ENCODE measurements around the gene TMEM141. TPM values are rescaled to one million over a fixed set of nuclear protein-coding genes. Genes with fewer than 3 reads are reported as not detected.
"Not testable (repeated sequence)": the region's sequence is repeated elsewhere in the genome, so short reads cannot be mapped to it uniquely, and the experiment has no call there.

The TMEM141 gene
- polyA plus RNA-seq, 3 donors = 53.5 to 81.8 (median 70.3) TPM

DNA sequence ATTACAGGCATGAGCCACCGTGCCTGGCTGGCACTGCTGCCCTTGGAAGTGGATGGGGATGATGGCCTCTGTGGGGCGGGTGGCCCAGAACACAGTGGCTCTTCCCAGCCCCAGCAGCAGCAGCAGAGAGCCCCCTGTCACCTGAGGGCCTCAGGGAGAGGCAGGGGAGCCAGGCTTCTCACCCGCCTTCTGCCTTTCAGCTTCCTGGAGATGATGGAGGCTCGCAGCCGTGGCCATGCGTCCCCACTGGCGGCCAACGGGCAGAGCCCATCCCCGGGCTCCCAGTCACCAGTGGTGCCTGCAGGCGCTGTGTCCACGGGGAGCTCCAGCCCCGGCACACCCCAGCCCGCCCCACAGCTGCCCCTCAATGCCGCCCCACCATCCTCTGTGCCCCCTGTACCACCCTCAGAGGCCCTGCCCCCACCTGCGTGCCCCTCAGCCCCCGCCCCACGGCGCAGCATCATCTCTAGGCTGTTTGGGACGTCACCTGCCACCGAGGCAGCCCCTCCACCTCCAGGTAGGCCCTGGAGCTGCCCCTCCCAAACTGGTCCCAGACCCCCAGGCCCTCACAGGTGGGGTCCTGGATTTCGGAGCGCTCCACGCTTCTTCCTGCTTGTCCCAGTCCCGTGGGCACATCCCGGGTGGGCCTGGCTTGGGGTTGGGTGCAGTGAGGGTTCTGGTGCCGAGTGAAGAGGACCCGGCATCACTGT, 46.2 kb downstream of the TMEM141 start:
- no peak for DNase-seq (ENCODE audit: extremely low read depth in 1 of 11, low read depth in 9 of 11, low spot score in 4 of 11)

DNA sequence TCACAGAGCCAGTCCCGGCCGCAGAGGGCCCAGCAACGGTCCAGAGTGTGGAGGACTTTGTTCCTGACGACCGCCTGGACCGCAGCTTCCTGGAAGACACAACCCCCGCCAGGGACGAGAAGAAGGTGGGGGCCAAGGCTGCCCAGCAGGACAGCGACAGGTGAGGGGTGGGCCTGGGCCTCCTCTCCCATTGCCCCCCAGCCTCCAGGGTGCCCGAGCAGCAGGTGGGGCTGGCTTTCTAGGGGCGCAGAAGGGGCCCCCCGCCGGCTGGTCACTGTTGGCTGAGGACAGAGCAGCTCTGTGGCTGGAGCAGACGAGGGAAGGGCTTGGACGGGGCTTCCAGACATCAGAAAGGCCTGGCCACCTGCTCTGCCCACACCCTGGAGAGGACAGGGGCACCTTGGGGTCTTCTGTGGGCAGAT, 46.7 kb downstream of the TMEM141 start:
- DNase-seq (ENCODE audit: extremely low read depth in 1 of 11, low read depth in 9 of 11, low spot score in 4 of 11) = not testable (repeated sequence)

DNA sequence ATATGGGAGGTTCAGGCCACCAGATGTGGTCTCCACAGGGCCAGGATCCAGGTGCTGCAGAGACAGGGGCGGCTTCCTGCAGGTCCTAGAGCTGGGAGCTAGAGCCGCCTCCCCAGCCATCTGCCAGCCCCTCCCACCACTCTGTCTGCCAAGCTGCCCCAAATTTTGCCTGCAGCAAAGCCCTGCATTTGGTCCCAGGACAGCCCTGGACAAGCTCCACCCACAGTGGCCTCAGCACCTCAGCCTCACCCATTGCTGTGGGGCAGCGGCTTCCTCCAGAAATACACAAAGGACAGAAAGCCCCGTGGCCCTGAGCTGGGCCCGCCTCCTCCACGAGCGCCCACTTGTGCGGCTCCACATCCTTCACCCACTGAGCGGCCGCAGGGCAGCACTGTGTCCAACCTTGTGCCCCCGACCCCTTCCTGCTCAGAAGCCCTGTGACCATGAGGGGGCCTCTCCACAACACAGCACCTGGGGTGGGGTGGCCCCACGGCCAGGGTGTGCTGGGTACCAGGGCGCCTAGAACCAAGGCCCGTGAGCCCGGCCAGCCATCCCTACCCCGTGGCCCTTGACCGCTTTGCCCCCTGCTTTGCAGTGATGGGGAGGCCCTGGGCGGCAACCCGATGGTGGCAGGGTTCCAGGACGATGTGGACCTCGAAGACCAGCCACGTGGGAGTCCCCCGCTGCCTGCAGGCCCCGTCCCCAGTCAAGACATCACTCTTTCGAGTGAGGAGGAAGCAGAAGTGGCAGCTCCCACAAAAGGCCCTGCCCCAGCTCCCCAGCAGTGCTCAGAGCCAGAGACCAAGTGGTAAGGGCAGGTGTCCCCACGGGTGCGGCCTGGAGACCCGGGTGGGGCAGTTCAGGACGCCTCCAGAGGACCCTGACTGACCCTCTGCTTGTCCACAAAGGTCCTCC, 47.4 kb downstream of the TMEM141 start:
- no peak for DNase-seq (ENCODE audit: extremely low read depth in 1 of 11, low read depth in 9 of 11, low spot score in 4 of 11)

DNA sequence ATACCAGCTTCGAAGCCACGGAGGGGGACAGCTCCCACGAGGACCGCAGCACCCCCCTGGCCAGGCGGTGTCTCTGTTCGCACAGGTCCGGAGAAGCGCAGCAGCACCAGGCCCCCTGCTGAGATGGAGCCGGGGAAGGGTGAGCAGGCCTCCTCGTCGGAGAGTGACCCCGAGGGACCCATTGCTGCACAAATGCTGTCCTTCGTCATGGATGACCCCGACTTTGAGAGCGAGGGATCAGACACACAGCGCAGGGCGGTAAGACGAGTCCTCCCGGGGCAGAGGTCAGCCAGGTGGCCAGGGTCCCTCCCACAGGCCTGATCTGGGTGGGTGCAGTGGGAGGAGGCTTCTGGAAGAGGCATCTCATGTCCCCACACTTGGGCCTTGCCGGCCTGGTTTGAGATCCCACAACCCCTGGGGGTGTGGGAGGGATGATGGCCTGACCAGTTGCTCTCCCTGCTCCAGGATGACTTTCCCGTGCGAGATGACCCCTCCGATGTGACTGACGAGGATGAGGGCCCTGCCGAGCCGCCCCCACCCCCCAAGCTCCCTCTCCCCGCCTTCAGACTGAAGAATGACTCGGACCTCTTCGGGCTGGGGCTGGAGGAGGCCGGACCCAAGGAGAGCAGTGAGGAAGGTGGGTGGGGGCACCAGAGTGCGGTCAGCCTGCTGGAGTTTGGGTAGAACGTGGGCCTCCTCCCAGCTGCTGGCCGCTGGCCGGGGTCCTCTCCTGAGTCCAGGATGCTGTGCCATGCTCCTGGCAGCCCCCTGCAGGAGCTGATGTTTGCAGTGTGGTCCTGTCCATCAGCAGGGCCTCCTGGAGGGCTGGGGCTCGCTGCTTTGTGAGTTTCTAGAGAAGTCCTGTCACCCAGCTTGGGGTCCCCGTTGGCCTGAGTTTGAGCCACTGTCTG, 48.3 kb downstream of the TMEM141 start:
- no peak for DNase-seq (ENCODE audit: extremely low read depth in 1 of 11, low read depth in 9 of 11, low spot score in 4 of 11)

DNA sequence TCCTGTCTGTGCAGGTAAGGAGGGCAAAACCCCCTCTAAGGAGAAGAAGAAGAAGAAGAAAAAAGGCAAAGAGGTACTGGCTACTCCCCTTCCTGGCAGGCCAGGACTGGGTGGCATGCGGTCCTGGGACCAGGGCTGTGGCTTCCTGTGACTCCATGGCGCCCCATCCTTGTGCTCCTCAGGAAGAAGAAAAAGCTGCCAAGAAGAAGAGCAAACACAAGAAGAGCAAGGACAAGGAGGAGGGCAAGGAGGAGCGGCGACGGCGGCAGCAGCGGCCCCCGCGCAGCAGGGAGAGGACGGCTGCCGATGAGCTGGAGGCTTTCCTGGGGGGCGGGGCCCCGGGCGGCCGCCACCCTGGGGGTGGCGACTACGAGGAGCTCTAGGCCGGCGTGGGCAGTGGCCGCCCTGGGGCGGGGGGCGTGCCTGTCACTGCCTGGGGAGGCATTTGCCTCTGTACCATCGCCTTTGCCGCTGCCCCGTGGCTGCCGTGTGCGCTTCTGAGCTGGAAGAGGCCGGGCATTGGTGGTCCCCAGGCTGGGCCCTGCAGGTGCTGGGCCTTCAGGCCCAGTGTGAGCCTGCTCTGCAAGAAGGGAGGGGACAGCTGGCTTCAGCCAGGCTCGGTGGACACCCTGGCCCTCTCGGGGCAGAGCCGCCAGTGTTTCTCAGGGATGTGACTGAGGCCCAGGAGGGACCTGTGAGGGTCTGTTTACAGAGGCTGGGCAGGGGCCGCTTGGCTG, 49.2 kb downstream of the TMEM141 start:
- no peak for DNase-seq (ENCODE audit: extremely low read depth in 1 of 11, low read depth in 9 of 11, low spot score in 4 of 11)

DNA sequence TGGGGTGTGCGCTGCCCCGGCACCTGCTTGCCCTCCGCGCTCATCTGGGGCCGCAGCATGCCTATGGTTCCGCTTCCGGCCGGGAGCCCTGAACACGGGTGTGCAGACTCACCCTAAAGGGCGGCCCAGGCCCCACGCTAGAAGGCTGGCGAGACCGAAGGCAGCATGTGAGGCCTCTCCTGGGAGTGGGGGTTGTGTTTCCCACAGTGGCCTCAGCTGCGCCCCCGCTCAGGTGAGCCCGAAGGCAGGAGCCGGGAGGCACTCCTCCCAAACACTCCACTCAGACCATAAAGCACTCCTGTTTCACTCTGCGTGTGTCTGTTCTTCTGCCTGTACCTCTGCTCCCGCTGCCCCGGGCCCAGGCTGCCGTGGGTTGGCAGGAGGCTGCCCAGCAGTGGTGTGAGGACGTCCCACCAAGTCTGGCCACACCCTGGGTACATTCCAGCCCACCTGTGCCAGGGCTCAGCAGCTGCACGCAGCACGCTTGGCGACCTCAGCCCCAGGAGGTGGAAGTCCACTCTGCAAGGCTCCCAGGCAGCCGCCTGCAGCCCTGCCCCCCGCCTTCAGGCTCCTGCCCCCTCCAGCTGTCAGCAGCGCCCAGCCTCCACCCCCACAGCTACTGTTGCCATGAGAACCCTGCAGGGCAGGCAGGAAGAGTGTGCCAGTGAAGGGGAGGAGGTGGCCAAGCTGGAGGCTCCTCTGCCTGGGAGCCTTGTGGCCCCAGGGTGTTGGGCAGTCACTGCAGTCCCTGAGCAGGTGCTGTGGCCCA, 49.9 kb downstream of the TMEM141 start:
- peak in 3 of 11 donors; percentile 50 to 59 (median 51) for DNase-seq (ENCODE audit: extremely low read depth in 1 of 11, low read depth in 9 of 11, low spot score in 4 of 11)

DNA sequence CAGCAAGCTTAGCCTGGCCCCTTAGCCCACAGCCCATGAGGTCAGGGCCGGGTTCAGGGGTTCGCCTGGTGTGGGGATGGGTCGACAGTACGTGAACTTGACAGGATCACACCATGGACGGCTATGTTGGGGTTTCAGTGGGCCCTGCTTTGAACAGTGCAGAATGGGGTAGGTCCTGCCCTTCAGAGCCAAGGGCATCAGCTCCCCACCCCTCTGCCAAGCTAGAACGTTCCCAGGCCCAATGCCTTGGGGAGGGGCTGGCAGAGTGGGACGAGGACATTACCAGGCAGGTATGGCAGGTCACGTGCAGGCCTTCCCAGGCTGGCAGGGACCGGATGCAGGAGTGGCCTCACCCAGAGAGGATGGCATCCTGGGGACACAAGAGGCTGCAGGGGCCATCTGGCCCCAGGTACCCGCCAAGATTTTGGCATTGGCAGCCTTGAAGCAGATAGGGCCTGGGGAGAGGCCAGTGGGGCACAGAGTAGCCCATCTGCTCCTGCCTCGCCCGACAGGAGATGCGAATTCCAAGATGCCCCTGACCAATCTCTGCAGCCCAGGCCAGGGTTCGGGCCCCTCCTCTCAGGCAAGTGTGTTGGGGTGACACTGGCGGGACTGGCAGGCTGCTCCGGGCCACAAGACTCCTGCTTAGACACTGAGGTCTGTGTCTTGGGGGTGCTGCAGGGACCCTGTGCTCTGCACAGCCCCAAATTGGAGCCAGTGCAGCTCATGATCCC, 50.7 kb downstream of the TMEM141 start:
- not testable (repeated sequence) for DNase-seq (ENCODE audit: extremely low read depth in 1 of 11, low read depth in 9 of 11, low spot score in 4 of 11)

DNA sequence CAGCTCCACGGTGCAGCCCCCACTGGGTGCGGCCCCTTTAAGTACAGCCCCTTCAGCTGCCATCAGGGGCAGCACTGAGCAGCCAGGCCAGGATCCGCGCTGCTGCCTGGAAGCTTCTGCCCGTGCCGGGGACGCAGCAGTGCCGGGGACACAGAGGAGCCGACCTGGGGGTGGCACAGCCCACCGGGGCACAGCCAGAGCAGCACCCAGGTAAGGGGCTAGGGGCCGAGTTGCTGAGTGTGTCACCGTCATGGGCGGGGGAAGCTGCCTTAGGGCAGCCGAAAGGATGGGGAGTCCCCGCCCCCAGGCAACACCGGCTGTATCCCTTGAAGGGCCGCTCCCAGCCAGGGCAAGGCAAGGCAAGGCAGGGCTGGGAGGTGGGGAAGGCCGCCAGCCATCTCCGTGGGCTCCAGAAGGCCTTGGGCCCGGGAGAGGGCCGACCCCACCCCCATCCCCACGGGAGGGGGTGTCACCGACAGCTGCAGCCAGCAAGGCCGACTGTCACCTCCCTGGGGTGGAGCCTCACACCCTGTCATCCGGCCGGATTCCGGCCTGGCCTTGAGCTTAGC, 51.3 kb downstream of the TMEM141 start, which contains the start of gene AJM1:
AJM1 (plus strand) TSS at position 99 of the 569 bp plus-strand sequence. CDS start 1,937 bp downstream, outside the sequence.
- DNase-seq (ENCODE audit: extremely low read depth in 1 of 11, low read depth in 9 of 11, low spot score in 4 of 11) = peak in 5 of 11 donors; percentile 61 to 69 (median 66)

Other genes starting within 250 kb of the TMEM141 start
- 10 to 100 TPM; 23.6 to 40.9 (median 36.2) TPM for gene NOTCH1, start 245.3 kb upstream of the TMEM141 start, polyA plus RNA-seq (ENCODE audit: insufficient read length in 3 of 3)
- 10 to 100 TPM; 43.8 to 79.8 (median 74.3) TPM for gene EGFL7, start 128.4 kb upstream of the TMEM141 start, polyA plus RNA-seq (ENCODE audit: insufficient read length in 3 of 3)
- gene AGPAT2, start 103.9 kb upstream of the TMEM141 start, polyA plus RNA-seq (ENCODE audit: insufficient read length in 3 of 3) = 10 to 100 TPM; 31.5 to 51.9 (median 50.0) TPM
- gene DIPK1B, start 78.8 kb upstream of the TMEM141 start, polyA plus RNA-seq (ENCODE audit: insufficient read length in 3 of 3) = 10 to 100 TPM; 27.0 to 41.9 (median 38.8) TPM
- 1 to 10 TPM in 2 of 3 donors, under 1 TPM in 1; 0.95 to 2.8 (median 2.5) TPM for gene LCN10, start 48.4 kb upstream of the TMEM141 start, polyA plus RNA-seq (ENCODE audit: insufficient read length in 3 of 3)
- gene LCN6, start 42.8 kb upstream of the TMEM141 start, polyA plus RNA-seq (ENCODE audit: insufficient read length in 3 of 3) = not detected
- gene LCN8, start 33.1 kb upstream of the TMEM141 start, polyA plus RNA-seq (ENCODE audit: insufficient read length in 3 of 3) = under 1 TPM in 2 of 3 donors, not detected in 1; 0.14 to 0.26 TPM
- gene LCN15, start 26.8 kb upstream of the TMEM141 start, polyA plus RNA-seq (ENCODE audit: insufficient read length in 3 of 3) = under 1 TPM in 2 of 3 donors, not detected in 1; 0.06 to 0.16 TPM
- gene CCDC183, start 5.0 kb downstream of the TMEM141 start, polyA plus RNA-seq (ENCODE audit: insufficient read length in 3 of 3) = 1 to 10 TPM; 3.1 to 7.4 (median 5.8) TPM
- gene RABL6, start 16.6 kb downstream of the TMEM141 start, polyA plus RNA-seq (ENCODE audit: insufficient read length in 3 of 3) = 10 to 100 TPM; 59.2 to 79.6 (median 70.5) TPM
- gene AJM1, start 51.1 kb downstream of the TMEM141 start, polyA plus RNA-seq (ENCODE audit: insufficient read length in 3 of 3) = 1 to 10 TPM in 2 of 3 donors, under 1 TPM in 1; 0.64 to 1.7 (median 1.5) TPM
- gene PHPT1, start 58.1 kb downstream of the TMEM141 start, polyA plus RNA-seq (ENCODE audit: insufficient read length in 3 of 3) = 100 to 1,000 TPM in 1 of 3 donors, 10 to 100 TPM in 2; 63.4 to 111 (median 93.7) TPM
- 10 to 100 TPM in 1 of 3 donors, 1 to 10 TPM in 2; 4.8 to 10.9 (median 9.9) TPM for gene MAMDC4, start 61.0 kb downstream of the TMEM141 start, polyA plus RNA-seq (ENCODE audit: insufficient read length in 3 of 3)
- 100 to 1,000 TPM; 322 to 427 (median 394) TPM for gene EDF1, start 75.0 kb downstream of the TMEM141 start, polyA plus RNA-seq (ENCODE audit: insufficient read length in 3 of 3)
- 10 to 100 TPM; 10.2 to 15.9 (median 14.7) TPM for gene TRAF2, start 95.2 kb downstream of the TMEM141 start, polyA plus RNA-seq (ENCODE audit: insufficient read length in 3 of 3)
- gene FBXW5, start 153.4 kb downstream of the TMEM141 start, polyA plus RNA-seq (ENCODE audit: insufficient read length in 3 of 3) = 10 to 100 TPM; 33.7 to 58.7 (median 54.3) TPM
- gene C8G, start 153.9 kb downstream of the TMEM141 start, polyA plus RNA-seq (ENCODE audit: insufficient read length in 3 of 3) = 1 to 10 TPM in 1 of 3 donors, under 1 TPM in 2; 0.44 to 1.4 (median 0.57) TPM
- 10 to 100 TPM; 17.8 to 47.3 (median 24.5) TPM for gene LCN12, start 160.9 kb downstream of the TMEM141 start, polyA plus RNA-seq (ENCODE audit: insufficient read length in 3 of 3)
- gene PTGDS, start 186.2 kb downstream of the TMEM141 start, polyA plus RNA-seq (ENCODE audit: insufficient read length in 3 of 3) = 100 to 1,000 TPM in 1 of 3 donors, 10 to 100 TPM in 2; 42.1 to 113 (median 66.3) TPM
- gene LCNL1, start 191.6 kb downstream of the TMEM141 start, polyA plus RNA-seq (ENCODE audit: insufficient read length in 3 of 3) = under 1 TPM; 0.14 to 0.40 (median 0.39) TPM
- 10 to 100 TPM; 23.7 to 40.2 (median 39.3) TPM for gene PAXX, start 201.1 kb downstream of the TMEM141 start, polyA plus RNA-seq (ENCODE audit: insufficient read length in 3 of 3)
- gene CLIC3, start 205.2 kb downstream of the TMEM141 start, polyA plus RNA-seq (ENCODE audit: insufficient read length in 3 of 3) = under 1 TPM; 0.37 to 0.75 (median 0.39) TPM
- 10 to 100 TPM; 43.4 to 66.6 (median 61.6) TPM for gene ABCA2, start 236.9 kb downstream of the TMEM141 start, polyA plus RNA-seq (ENCODE audit: insufficient read length in 3 of 3)
- gene FUT7, start 240.7 kb downstream of the TMEM141 start, polyA plus RNA-seq (ENCODE audit: insufficient read length in 3 of 3) = under 1 TPM; 0.07 to 0.15 (median 0.12) TPM

Data from renal cortex interstitium (tissue), 11 donors.